ENCODE data around the gene CDK19. TPM values are rescaled to one million over a fixed set of nuclear protein-coding genes. Genes with fewer than 3 reads are reported as not detected.

CDK19 gene
- total and polyA plus RNA-seq, 2 of the 13 experiments (the other 11 are each of a cell fraction or from before 2014, with no cell fraction given): 13.4 to 27.0 TPM

DNA sequence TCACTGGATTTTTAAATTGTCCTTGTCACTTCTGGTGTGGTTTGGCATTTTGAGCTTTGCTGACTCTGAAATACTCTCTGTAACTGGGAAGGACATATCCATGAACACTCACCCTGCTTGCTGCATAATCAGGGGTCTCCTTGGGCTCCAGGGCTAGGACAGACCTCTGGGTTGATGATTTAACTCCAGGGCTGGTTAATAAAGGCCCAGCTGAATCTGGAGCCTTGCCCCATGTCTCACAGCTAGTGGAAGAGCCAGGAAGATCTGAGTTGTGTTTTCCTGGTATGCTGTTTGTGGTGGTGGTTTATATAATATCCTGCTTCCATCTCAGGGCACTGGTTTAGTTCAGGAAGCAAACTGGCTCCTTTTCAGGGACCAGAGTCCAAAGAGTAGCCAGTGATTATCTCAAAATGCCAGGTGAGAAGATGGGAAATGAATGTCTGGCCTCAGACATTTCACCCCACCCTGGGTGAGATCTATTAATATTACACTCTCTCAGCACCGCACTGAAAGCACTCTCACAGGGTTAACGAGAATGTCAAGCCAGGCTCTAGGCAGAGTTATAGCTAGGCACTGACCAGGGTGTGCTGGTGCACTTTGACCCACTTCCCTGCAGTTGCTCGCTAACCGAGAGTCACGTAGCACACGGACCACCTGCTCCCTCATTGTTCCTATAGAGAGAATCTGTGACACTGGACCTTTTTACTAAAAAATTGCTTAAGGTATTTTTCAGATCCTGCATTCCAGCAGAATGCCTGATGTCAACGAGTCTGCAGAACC is 248.7 kb downstream of the CDK19 start (continued):
- TF ChIP-seq, protein P1, sequence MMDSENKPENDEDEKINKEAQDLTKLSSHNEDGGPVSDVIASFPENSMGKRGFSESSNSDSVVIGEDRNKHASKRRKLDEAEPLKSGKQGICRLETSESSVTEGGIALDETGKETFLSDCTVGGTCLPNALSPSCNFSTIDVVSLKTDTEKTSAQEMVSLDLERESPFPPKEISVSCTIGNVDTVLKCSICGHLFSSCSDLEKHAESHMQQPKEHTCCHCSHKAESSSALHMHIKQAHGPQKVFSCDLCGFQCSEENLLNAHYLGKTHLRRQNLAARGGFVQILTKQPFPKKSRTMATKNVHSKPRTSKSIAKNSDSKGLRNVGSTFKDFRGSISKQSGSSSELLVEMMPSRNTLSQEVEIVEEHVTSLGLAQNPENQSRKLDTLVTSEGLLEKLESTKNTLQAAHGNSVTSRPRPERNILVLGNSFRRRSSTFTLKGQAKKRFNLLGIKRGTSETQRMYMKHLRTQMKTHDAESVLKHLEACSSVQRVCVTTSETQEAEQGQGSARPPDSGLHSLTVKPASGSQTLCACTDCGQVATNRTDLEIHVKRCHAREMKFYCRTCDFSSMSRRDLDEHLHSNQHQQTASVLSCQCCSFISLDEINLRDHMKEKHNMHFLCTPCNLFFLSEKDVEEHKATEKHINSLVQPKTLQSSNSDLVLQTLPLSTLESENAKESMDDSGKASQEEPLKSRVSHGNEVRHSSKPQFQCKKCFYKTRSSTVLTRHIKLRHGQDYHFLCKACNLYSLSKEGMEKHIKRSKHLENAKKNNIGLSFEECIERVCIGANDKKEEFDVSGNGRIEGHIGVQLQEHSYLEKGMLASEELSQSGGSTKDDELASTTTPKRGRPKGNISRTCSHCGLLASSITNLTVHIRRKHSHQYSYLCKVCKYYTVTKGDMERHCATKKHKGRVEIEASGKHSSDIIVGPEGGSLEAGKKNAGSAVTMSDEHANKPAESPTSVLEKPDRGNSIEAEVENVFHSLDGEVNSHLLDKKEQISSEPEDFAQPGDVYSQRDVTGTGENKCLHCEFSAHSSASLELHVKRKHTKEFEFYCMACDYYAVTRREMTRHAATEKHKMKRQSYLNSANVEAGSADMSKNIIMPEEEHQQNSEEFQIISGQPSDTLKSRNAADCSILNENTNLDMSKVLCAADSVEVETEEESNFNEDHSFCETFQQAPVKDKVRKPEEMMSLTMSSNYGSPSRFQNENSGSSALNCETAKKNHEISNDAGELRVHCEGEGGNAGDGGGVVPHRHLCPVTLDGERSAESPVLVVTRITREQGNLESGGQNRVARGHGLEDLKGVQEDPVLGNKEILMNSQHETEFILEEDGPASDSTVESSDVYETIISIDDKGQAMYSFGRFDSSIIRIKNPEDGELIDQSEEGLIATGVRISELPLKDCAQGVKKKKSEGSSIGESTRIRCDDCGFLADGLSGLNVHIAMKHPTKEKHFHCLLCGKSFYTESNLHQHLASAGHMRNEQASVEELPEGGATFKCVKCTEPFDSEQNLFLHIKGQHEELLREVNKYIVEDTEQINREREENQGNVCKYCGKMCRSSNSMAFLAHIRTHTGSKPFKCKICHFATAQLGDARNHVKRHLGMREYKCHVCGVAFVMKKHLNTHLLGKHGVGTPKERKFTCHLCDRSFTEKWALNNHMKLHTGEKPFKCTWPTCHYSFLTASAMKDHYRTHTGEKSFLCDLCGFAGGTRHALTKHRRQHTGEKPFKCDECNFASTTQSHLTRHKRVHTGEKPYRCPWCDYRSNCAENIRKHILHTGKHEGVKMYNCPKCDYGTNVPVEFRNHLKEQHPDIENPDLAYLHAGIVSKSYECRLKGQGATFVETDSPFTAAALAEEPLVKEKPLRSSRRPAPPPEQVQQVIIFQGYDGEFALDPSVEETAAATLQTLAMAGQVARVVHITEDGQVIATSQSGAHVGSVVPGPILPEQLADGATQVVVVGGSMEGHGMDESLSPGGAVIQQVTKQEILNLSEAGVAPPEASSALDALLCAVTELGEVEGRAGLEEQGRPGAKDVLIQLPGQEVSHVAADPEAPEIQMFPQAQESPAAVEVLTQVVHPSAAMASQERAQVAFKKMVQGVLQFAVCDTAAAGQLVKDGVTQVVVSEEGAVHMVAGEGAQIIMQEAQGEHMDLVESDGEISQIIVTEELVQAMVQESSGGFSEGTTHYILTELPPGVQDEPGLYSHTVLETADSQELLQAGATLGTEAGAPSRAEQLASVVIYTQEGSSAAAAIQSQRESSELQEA (CRISPR knock-in tag; IDR thresholded peaks at IDR 0.05; ENCODE audit: not compliant biosample characterization): no peak
- no peak for TF ChIP-seq SETDB1 (CRISPR knock-in tag; IDR thresholded peaks at IDR 0.05; ENCODE audit: borderline replicate concordance)
- TF ChIP-seq ZSCAN21 (CRISPR knock-in tag; IDR thresholded peaks at IDR 0.05; ENCODE audit: borderline replicate concordance): peak; percentile 44; the same call in 1 of the 2 replicates
- TF ChIP-seq MXD4 (CRISPR knock-in tag; IDR thresholded peaks at IDR 0.05): no peak
- peak; percentile 39; the same call in 1 of the 2 replicates for TF ChIP-seq CEBPG (CRISPR knock-in tag; IDR thresholded peaks at IDR 0.05)
- TF ChIP-seq SCMH1 (CRISPR knock-in tag; IDR thresholded peaks at IDR 0.05; ENCODE audit: borderline replicate concordance): no peak
- TF ChIP-seq ZNF543 (CRISPR knock-in tag; IDR thresholded peaks at IDR 0.05): no peak
- no peak for TF ChIP-seq FOXC1 (CRISPR knock-in tag; IDR thresholded peaks at IDR 0.05; ENCODE audit: borderline replicate concordance)
- TF ChIP-seq LBX2 (CRISPR knock-in tag; IDR thresholded peaks at IDR 0.05; ENCODE audit: borderline replicate concordance): no peak
- no peak for TF ChIP-seq RAD21 (CRISPR knock-in tag; IDR thresholded peaks at IDR 0.05)
- TF ChIP-seq ZNF672 (CRISPR knock-in tag; IDR thresholded peaks at IDR 0.05): no peak
- TF ChIP-seq, protein P2, sequence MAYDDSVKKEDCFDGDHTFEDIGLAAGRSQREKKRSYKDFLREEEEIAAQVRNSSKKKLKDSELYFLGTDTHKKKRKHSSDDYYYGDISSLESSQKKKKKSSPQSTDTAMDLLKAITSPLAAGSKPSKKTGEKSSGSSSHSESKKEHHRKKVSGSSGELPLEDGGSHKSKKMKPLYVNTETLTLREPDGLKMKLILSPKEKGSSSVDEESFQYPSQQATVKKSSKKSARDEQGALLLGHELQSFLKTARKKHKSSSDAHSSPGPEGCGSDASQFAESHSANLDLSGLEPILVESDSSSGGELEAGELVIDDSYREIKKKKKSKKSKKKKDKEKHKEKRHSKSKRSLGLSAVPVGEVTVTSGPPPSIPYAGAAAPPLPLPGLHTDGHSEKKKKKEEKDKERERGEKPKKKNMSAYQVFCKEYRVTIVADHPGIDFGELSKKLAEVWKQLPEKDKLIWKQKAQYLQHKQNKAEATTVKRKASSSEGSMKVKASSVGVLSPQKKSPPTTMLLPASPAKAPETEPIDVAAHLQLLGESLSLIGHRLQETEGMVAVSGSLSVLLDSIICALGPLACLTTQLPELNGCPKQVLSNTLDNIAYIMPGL (CRISPR knock-in tag; IDR thresholded peaks at IDR 0.05; ENCODE audit: borderline replicate concordance in 1 of 2, low read depth in 1 of 2): no peak
- no peak for TF ChIP-seq SNRNP70 (IDR thresholded peaks at IDR 0.05; ENCODE audit: low read depth, low read length)
- TF ChIP-seq ZNF569 (CRISPR knock-in tag; IDR thresholded peaks at IDR 0.05; ENCODE audit: borderline replicate concordance): no peak
- TF ChIP-seq MXI1 (IDR thresholded peaks at IDR 0.05; ENCODE audit: borderline replicate concordance, low read depth, low read length): no peak

All from HepG2 (cell line).